Smooth muscle cell (in vitro differentiated cells): ENCODE measurements around the gene GRID2. TPM values are rescaled to one million over a fixed set of nuclear protein-coding genes. Genes with fewer than 3 reads are reported as not detected.

Experiments used
- DNase-seq: peaks from one replicate; lab custom pipeline; 2025; ENCODE audit not compliant: unreplicated experiment; lab: John Stamatoyannopoulos, UW
- H2AFZ ChIP-seq: fragments of 200-600 bp; sonication (generic); 2 replicates; pipeline ENCODE4 v1.6.0; 2016; ENCODE audit warnings: antibody characterized with exemption, low read depth, mild to moderate bottlenecking
- H3F3A ChIP-seq: fragments of 200-600 bp; sonication (generic); 2 replicates; pipeline ENCODE4 v1.6.0; 2017; ENCODE audit warnings: antibody characterized with exemption, low read depth
- H3K27ac ChIP-seq: fragments of 200-600 bp; sonication (generic); 2 replicates; pipeline ENCODE4 v1.5.1; 2016; ENCODE audit warnings: low read depth, mild to moderate bottlenecking
- H3K27me3 ChIP-seq: fragments of 200-600 bp; sonication (generic); 2 replicates; pipeline ENCODE4 v1.6.1; 2016; ENCODE audit warnings: low read depth, mild to moderate bottlenecking
- H3K36me3 ChIP-seq: fragments of 200-600 bp; sonication (generic); 2 replicates; pipeline ENCODE4 v1.5.1; 2016; ENCODE audit warnings: low read depth
- H3K4me1 ChIP-seq: fragments of 200-600 bp; sonication (generic); 2 replicates; pipeline ENCODE4 v1.5.1; 2016; ENCODE audit warnings: low read depth
- H3K4me2 ChIP-seq: fragments of 200-600 bp; sonication (generic); 2 replicates; pipeline ENCODE4 v1.6.0; 2016; ENCODE audit warnings: mild to moderate bottlenecking
- H3K4me3 ChIP-seq: fragments of 200-600 bp; sonication (generic); 2 replicates; pipeline ENCODE4 v1.5.1; 2016; ENCODE audit warnings: mild to moderate bottlenecking
- H3K79me2 ChIP-seq: fragments of 200-600 bp; sonication (generic); 2 replicates; pipeline ENCODE4 v1.6.0; 2016; ENCODE audit warnings: low read depth, mild to moderate bottlenecking
- H3K9ac ChIP-seq: fragments of 200-600 bp; sonication (generic); 2 replicates; pipeline ENCODE4 v1.6.0; 2016; ENCODE audit warnings: low read depth
- H3K9me3 ChIP-seq: fragments of 200-600 bp; sonication (generic); replicated peaks from 2 replicates; pipeline ENCODE4 v1.5.1; 2016; ENCODE audit warnings: low read depth
- H4K20me1 ChIP-seq: fragments of 200-600 bp; sonication (generic); 2 replicates; pipeline ENCODE4 v1.6.0; 2016; ENCODE audit warnings: low read depth
- CTCF ChIP-seq: fragments of 200-600 bp; sonication (generic); IDR thresholded peaks from 2 replicates; pipeline ENCODE4 v1.5.1; 2017; ENCODE audit warnings: borderline replicate concordance, mild to moderate bottlenecking, antibody characterized with exemption; ENCODE audit not compliant: insufficient read depth, poor library complexity, severe bottlenecking
- WGBS: methylation state at CpG from one replicate; pipeline ENCODE4 v1.1.7; 2016; ENCODE audit warnings: low lambda C conversion rate; 5-methylcytosine and 5-hydroxymethylcytosine counted together
- polyA plus RNA-seq: library from polyadenylated mRNA; unstranded; fragments of >200 nt; fragmentation: Nextera tagmentation; extraction: Ambion mirVana; gene quantifications from 2 replicates; pipeline ENCODE4 v1.2.1, GENCODE V29; 2016
- total RNA-seq: library from RNA; depleted of rRNA; stranded (reverse); fragments of >200 nt; gene quantifications from 2 replicates; pipeline ENCODE4 v1.2.3, GENCODE V29; 2014

The GRID2 gene
- total and polyA plus RNA-seq, 2 experiments from 2014 or later, result 1.2 TPM; not detected in 1

GRCh38 chr4:93016350-93016749, 712.6 kb downstream of the GRID2 start:
- WGBS, result 84% methylated on average over 2 of the region's 2 CpGs
- H3K9me3 ChIP-seq, result no peaks in the 10 kb centered on the region
- no peak for TF ChIP-seq CTCF
- H3K4me3 ChIP-seq, result no peak overlapping the region
- no peak overlapping the region for H2AFZ ChIP-seq
- no peaks in the 10 kb centered on the region for H3K4me1 ChIP-seq
- H3K36me3 ChIP-seq, result no peaks in the 10 kb centered on the region
- no peaks in the 10 kb centered on the region for H3F3A ChIP-seq
- no peaks in the 10 kb centered on the region for H3K27me3 ChIP-seq
- no peak overlapping the region for H3K9ac ChIP-seq
- H3K4me2 ChIP-seq, result no peak overlapping the region
- no peaks in the 10 kb centered on the region for H3K79me2 ChIP-seq
- DNase-seq, result no peak
- H3K27ac ChIP-seq, result no peak overlapping the region
- no peaks in the 10 kb centered on the region for H4K20me1 ChIP-seq

- Histone ChIP-seq H3K4me3 (no peak overlapping the region), H3K9me3 (no peaks in the 10 kb centered on the region), H2AFZ (no peak overlapping the region), H3K4me2 (no peak overlapping the region), H3K9ac (no peak overlapping the region), H3K27me3 (no peaks in the 10 kb centered on the region), H3K4me1 (no peaks in the 10 kb centered on the region), H3K79me2 (no peaks in the 10 kb centered on the region), H3K27ac (no peak overlapping the region), H4K20me1 (no peaks in the 10 kb centered on the region), H3K36me3 (no peaks in the 10 kb centered on the region), H3F3A (no peaks in the 10 kb centered on the region)
- TF ChIP-seq CTCF, result no peak
- WGBS, result 62% methylated on average over 2 of the region's 2 CpGs
- no peak for DNase-seq
Observed at GRCh38 chr4:93018243-93018642, 714.5 kb downstream of the GRID2 start.

- no peaks in the 10 kb centered on the region for H3K4me1 ChIP-seq
- no peak overlapping the region for H3K4me3 ChIP-seq
- H3K4me2 ChIP-seq, result no peak overlapping the region
- H3K79me2 ChIP-seq, result no peaks in the 10 kb centered on the region
- no peak for TF ChIP-seq CTCF
- no peak overlapping the region for H2AFZ ChIP-seq
- H3F3A ChIP-seq, result no peaks in the 10 kb centered on the region
- H3K36me3 ChIP-seq, result no peaks in the 10 kb centered on the region
- H3K9me3 ChIP-seq, result no peaks in the 10 kb centered on the region
- H3K9ac ChIP-seq, result no peak overlapping the region
- no peak overlapping the region for H3K27ac ChIP-seq
- no peaks in the 10 kb centered on the region for H4K20me1 ChIP-seq
- H3K27me3 ChIP-seq, result no peaks in the 10 kb centered on the region
- DNase-seq, result no peak
Observed at GRCh38 chr4:93018806-93019205, 715.0 kb downstream of the GRID2 start.

GRCh38 chr4:93029769-93030168, 726.0 kb downstream of the GRID2 start:
- H3K4me1 ChIP-seq, result no peaks in the 10 kb centered on the region
- WGBS, result 93% methylated on average over 1 of the region's 1 CpG

More at GRCh38 chr4:93029769-93030168, 726.0 kb downstream of the GRID2 start:
- H3K4me3 ChIP-seq, result no peak overlapping the region
- H3K9ac ChIP-seq, result no peak overlapping the region
- DNase-seq, result no peak
- no peaks in the 10 kb centered on the region for H3F3A ChIP-seq
- no peaks in the 10 kb centered on the region for H4K20me1 ChIP-seq
- H3K27me3 ChIP-seq, result no peaks in the 10 kb centered on the region
- no peak overlapping the region for H3K27ac ChIP-seq
- no peaks in the 10 kb centered on the region for H3K36me3 ChIP-seq
- H3K4me2 ChIP-seq, result no peak overlapping the region
- H2AFZ ChIP-seq, result no peak overlapping the region
- TF ChIP-seq CTCF, result no peak
- no peaks in the 10 kb centered on the region for H3K9me3 ChIP-seq
- H3K79me2 ChIP-seq, result no peaks in the 10 kb centered on the region
